ENCODE results near the gene MMP24. TPM values are rescaled to one million over a fixed set of nuclear protein-coding genes. Genes with fewer than 3 reads are reported as not detected.
A peak's percentile ranks its signal among the peaks of the same experiment; 100 is the strongest.

The MMP24 gene
- total RNA-seq, 1 experiment from 2014 or later, result 7.1 TPM

- no TSS peak for BruUV-seq (replicated peaks)
- DNase-seq (ENCODE audit: low read depth, low spot score) (peak; percentile 64), ATAC-seq (peak; percentile 90)
- H3K27ac ChIP-seq (ENCODE audit: low read length), result peak within 1 kb of the TSS; percentile 95
- intact Hi-C loops (cut with micrococcal nuclease; ENCODE audit: unreplicated experiment) (no loop called here), in situ Hi-C loops (cut with HindIII; ENCODE audit: low pct_unique_long_range_greater_than_20kb, low sequenced_read_pairs) (no loop called here)
- H3K4me1 ChIP-seq (ENCODE audit: control insufficient read depth, insufficient read depth, low read length), result peaks cover 37% of the 10 kb centered on the region
- H3K4me3 ChIP-seq (ENCODE audit: low read depth in 2 of 2, low read length in 2 of 2), result peak within 1 kb of the TSS; percentile 87 to 88
- ChIA-PET CTCF (interaction anchor here (0.6 to 0.7 kb wide), 2 partner anchors 14 to 27 kb away, joined by 3 read pairs; no protein-coding TSS in a partner anchor), POLR2A (interaction anchor here (0.6 to 0.7 kb wide), 5 partner anchors 21 to 655 kb away, joined by 3 to 13 read pairs (median 4); no protein-coding TSS in a partner anchor)
- TF ChIP-seq POLR2AphosphoS5 (IDR thresholded peaks at IDR 0.05; ENCODE audit: low read depth, low read length), result peak; percentile 96
- TF ChIP-seq SIN3A (IDR thresholded peaks at IDR 0.05; ENCODE audit: borderline replicate concordance, insufficient read depth, low read depth, low read length), result peak; percentile 29; the same call in 1 of the 2 replicates
- TF ChIP-seq TCF7L2 (IDR thresholded peaks at IDR 0.05; ENCODE audit: low read depth, low read length), result no peak
- TF ChIP-seq, protein P1, sequence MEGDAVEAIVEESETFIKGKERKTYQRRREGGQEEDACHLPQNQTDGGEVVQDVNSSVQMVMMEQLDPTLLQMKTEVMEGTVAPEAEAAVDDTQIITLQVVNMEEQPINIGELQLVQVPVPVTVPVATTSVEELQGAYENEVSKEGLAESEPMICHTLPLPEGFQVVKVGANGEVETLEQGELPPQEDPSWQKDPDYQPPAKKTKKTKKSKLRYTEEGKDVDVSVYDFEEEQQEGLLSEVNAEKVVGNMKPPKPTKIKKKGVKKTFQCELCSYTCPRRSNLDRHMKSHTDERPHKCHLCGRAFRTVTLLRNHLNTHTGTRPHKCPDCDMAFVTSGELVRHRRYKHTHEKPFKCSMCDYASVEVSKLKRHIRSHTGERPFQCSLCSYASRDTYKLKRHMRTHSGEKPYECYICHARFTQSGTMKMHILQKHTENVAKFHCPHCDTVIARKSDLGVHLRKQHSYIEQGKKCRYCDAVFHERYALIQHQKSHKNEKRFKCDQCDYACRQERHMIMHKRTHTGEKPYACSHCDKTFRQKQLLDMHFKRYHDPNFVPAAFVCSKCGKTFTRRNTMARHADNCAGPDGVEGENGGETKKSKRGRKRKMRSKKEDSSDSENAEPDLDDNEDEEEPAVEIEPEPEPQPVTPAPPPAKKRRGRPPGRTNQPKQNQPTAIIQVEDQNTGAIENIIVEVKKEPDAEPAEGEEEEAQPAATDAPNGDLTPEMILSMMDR (IDR thresholded peaks at IDR 0.05), result no peak
- peak in 1 of 2 experiments; percentile 58; a peak in 1 of 4 replicates for TF ChIP-seq REST (IDR thresholded peaks at IDR 0.05; ENCODE audit: insufficient read depth in 1 of 2, low read depth in 2 of 2, low read length in 1 of 2)
- H3K27me3 ChIP-seq (ENCODE audit: control insufficient read depth, insufficient read depth, low read length), result no peaks in the 10 kb centered on the region
- H3K9me3 ChIP-seq (ENCODE audit: control insufficient read depth, insufficient read depth, low read depth, low read length), result no peaks in the 10 kb centered on the region
- H3K36me3 ChIP-seq (ENCODE audit: control insufficient read depth, insufficient read depth, low read length), result peaks cover 22% of the 10 kb centered on the region
These were observed 51.3 kb downstream of the MMP24 start, which contains the start of gene MMP24OS for GRCh38 chr20:35277531-35278395. TSS of gene MMP24OS (minus strand) at chr20:35278122. CDS start at chr20:35277929, 193 bp downstream.

DNA sequence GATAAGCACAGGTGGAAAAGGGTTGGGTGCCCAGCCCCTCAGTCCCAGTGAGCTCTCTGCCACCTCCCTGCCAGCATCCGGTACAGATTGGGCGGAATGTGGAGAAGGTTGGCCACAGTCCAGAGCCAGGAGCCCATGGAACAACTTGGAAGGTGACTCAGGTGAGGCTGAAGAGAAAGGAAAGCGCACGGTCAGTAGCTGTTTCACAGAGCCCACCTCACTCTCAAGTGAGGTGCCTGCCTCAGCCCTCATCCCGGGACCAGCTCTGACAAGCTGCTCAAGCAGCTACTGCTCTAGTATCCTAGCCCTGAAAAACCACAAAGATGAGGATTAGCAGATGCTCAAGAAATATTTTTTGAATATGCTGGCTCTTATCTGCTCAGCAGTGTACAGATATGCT lies 52.5 kb downstream of the MMP24 start:
- peak overlapping the region; percentile 95 for H3K27ac ChIP-seq (ENCODE audit: low read length)
- H3K4me3 ChIP-seq (ENCODE audit: low read depth in 2 of 2, low read length in 2 of 2), result no peak overlapping the region; a peak in 1 of 4 replicates
- peaks cover 39% of the 10 kb centered on the region for H3K4me1 ChIP-seq (ENCODE audit: control insufficient read depth, insufficient read depth, low read length)
- peaks cover 22% of the 10 kb centered on the region for H3K36me3 ChIP-seq (ENCODE audit: control insufficient read depth, insufficient read depth, low read length)
- in situ Hi-C loops (cut with HindIII; ENCODE audit: low pct_unique_long_range_greater_than_20kb, low sequenced_read_pairs) (no loop called here), intact Hi-C loops (cut with micrococcal nuclease; ENCODE audit: unreplicated experiment) (no loop called here)
- ChIA-PET POLR2A (no interaction called here), CTCF (no interaction called here)
- no peaks in the 10 kb centered on the region for H3K9me3 ChIP-seq (ENCODE audit: control insufficient read depth, insufficient read depth, low read depth, low read length)
- TF ChIP-seq SIN3A (IDR thresholded peaks at IDR 0.05; ENCODE audit: borderline replicate concordance, insufficient read depth, low read depth, low read length), result no peak
- no peak for TF ChIP-seq REST (IDR thresholded peaks at IDR 0.05; ENCODE audit: insufficient read depth in 1 of 2, low read depth in 2 of 2, low read length in 1 of 2)
- TF ChIP-seq TCF7L2 (IDR thresholded peaks at IDR 0.05; ENCODE audit: low read depth, low read length), result no peak
- TF ChIP-seq POLR2AphosphoS5 (IDR thresholded peaks at IDR 0.05; ENCODE audit: low read depth, low read length), result no peak
- TF ChIP-seq, protein P1 (IDR thresholded peaks at IDR 0.05), result no peak
- no peak for ATAC-seq
- BruUV-seq (replicated peaks), result no TSS peak
- H3K27me3 ChIP-seq (ENCODE audit: control insufficient read depth, insufficient read depth, low read length), result no peaks in the 10 kb centered on the region
- no peak for DNase-seq (ENCODE audit: low read depth, low spot score)

All from Panc1 (cell line).